Inferior parietal cortex (tissue), 1 donor: Measurements from ENCODE around the gene MPRIP.

ENCODE experiments used
- DNase-seq: peaks from one replicate; pipeline ENCODE4 v3.0.0-alpha.2; 2016; ENCODE audit errors: extremely low spot score

Gene MPRIP

DNA sequence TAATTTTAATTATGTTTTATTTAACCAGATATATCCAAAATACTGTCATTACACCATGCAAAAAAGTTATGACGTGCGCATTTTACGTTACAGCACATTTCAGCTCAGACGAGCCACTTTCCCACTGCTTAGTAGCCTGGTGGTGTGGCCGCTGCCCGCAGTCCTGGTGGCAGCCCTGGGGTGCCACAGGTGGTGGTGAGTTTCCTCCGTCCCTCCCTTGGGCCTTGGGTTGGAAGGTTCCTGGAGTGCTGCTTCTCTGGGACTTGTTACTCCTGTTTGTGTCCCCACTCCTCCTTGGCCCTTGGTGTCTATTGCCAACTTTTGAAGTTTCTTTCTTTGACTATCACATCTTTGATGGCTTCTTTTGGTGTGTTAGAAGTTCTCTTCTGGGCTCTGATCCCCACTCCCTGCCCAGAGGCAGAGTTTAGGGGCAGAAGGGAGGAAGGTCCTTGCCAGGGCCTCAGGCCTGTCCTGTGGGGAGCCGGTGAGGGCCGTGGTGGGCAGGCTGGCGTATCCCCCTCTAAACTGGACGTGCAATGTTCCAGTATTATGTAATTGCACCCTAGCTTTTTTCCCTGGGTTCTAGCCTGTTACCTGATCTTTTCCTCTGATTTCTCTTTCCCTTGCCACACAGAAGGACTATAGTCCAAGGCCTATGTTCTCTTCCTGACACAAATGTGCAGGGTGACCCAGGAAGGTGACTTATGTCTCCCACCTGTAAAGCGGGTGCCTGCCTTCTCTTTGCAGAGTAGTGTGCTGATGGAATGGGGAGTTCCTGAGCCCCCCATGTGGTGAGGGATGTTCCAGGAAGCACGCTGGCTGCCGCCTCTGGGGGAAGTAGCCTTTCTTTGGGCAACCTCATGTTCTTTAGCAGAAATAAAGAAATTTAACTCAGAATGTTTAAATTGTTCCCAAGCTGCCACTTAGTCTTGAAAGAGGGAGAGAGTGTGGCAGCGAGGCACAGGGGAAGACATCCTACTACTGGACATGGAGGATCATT is 8.4 kb downstream of the MPRIP start:
- DNase-seq, result no peak

DNA sequence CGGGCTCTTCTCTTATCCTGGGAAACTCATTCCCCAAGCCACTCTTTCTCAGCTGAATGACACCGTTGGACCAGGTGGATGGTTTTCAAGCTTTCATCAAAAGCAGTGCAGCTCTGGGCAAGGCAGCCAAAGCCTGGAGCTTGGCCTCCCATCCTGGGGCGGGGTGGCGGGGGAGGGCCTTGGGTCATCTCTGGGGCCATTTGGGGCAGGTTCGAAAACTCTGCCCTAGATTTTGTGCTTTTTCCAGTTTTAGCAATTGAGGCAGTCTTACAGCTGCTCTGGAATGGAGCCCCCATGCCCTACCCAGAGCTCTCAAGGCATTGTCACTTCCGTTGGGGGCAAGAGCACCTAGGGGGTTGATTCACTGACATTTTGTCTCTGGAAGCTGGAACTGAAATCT is 9.1 kb downstream of the MPRIP start:
- DNase-seq, result no peak

DNA sequence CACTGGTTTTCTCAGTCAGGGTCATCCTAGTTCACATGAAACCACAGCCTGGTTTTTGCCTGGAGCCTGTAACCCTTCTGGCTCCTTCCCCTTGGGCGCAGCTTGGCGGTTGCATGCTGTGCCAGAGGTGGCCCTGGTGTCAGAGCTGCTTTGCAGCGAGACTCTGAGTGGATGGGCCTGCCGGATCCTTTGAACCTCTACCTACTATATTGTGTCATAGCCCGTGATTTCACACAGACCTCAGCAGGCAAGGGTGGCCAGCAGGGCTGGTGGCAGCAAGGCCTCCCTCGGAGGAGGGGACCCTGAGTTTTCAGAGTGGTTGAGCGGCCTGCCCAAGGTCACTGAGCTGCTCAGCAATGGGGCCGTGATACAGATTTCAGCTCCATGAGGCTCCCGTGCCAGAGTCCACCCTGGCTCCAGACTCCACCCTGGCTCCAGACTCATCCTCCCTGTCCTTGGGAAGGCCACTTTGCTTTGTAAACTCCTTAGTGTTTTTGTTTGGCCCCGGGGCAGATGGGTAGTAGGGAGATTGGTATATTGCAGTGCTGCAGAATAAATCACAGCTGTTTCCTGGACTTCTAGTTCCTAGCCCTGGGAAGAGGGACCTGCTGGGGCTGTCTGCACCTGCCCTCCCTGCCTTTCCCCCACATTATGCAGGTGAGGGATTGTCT is 9.7 kb downstream of the MPRIP start:
- DNase-seq, result no peak

DNA sequence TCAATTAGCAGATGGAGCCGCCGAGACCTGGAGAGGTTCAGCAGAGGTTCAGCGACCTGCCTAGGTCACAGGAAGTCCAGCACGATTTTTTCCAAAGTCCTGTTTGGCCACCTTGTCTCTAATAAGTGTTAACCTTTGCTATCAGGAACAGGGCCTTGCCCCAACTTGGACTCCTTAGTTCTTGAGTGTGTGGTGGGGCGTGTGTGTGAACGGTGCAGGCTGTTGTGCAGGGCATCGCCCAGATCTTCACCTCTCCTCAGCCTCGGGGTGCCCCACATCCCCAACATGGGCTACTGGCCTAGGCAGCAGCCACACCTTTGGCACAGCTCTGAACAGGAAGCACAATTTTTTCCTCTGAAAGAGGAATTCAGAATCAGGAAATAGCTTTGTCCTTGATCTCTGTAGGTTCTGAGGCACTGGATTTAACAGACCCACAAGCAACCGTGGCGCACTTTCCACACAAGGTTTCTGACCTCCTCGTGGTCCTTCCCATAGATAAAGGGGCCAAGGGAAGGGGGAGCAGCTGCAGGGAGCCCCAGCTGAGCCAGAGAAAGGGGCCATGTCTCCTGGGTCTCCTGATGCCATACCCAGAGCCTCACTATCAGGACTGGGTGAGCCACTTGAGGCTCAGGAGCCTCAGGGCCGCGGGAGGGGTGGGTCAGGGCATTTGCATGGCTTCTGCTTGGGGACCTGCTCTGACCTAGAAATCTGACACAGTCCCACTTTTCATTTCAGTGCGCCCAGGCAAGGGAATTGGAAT is 10.4 kb downstream of the MPRIP start:
- DNase-seq, result no peak

DNA sequence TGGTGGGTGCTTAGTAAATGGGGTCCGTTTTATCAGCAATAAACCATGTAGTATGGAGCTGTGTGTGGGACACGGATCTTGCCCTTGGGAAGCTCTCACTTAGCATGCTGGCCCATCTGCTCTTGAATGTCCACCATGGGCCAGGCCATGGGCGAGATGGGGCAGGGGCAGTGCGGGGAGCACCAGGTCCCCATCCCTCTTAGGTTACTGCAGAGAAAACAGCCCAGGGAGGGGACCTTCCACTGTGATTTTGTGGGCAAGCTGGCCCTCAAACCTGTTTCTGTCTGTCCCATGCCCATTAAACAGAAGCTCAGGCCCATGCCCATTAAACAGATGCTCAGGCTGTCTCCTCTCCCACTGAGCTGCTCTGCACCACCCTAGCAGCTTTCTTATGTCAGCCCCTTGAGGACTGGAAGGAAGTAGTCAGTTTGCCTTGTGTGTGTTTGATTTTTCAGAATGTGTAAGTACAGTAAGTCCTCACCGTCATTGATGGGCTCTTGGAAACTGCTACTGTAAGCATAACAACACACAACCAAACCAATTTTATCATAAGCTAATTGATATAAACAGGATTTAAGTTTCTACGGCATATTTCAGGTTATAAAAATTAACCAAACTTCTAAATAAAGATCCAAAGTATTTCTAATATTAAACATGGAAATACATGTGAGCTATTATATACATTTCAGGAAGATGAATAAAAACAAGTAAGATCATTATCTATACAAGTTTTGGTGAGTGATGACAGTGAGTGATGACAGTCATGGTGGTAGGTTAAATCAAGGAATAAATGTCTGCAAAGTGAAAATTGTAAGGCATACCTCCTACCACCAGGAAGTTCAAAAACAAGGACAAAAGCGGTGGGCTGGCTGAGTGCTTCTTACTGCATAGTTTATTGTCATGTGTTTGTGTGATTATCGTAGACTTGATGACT is 11.5 kb downstream of the MPRIP start:
- no peak for DNase-seq

DNA sequence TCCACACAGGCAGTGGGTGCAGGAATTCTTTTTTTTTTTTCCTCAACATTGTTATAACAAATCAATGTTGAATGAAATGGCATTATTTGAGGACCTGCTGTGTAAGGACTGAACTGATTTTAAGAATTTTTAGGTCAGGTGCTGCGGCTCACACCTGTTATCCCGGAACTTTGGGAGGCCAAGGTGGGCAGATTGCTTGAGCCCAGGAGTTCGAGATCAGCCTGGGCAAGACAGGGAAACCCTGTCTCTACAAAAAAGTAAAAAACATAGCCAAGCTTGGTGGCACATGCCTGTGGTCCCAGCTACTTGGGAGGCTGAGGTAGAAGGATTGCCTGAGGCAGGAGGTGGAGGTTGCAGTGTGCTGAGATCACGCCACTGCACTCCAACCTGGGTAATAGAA is 12.4 kb downstream of the MPRIP start:
- no peak for DNase-seq

DNA sequence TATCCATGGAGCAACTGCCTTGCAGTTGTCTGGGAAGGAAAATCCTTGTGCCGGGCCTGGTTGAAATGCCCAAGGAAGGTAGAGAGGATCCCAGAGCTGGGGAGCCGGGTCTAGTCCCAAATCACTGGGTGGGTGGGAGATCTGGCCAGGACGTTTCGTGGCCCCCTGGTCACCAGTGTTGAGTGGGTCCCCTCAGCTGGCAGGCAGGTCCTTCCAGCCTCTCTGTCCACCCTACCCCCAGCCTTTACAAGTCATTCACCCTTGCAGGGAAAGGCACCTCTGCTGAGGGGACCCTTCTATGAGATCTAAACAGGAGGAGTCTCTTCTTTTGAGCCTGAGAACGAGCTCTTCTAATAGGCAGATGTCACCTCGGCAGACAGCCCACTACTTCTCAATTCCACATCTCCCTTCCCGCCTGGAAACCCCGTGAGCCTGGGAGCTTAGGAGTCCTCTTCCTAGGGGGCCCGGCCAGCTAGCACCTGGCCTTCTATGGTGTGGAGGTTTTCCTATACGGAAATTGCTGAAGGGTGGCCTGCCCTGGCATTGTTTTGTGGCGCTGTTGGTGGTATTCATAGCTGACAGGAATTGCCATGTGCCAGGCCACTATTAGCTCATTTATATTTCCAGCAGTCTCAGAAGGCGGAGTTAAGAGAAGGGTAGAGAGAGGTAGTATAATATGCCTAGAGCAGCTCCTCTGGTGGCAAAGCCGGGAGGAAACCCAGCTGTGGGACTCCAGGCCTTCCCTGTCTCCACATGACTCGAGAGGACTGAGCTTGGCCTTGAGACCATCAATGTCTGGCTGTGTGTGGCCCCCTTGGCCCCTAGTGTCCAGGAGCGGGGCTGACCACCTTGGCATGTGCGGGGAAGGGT is 13.3 kb downstream of the MPRIP start:
- DNase-seq, result no peak

DNA sequence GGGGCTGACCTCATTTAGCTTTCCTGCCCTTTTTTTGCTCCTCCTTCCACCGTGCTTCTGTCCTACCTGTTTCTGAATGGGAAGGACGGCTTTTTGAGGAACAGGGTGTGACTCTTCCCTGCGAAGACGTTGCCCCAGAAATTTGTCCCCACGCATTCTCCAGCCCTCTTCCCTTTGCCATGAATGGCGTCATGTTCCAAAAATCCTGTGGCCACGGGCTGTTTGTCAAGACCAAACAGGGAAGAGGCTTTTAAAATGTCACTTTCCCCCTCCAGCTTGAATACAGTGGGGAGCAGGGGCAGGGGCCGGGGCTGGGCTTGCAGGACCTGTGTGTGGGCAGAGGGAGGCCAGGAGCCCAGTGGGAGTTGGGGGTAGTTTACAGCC is 13.9 kb downstream of the MPRIP start:
- DNase-seq, result no peak

DNA sequence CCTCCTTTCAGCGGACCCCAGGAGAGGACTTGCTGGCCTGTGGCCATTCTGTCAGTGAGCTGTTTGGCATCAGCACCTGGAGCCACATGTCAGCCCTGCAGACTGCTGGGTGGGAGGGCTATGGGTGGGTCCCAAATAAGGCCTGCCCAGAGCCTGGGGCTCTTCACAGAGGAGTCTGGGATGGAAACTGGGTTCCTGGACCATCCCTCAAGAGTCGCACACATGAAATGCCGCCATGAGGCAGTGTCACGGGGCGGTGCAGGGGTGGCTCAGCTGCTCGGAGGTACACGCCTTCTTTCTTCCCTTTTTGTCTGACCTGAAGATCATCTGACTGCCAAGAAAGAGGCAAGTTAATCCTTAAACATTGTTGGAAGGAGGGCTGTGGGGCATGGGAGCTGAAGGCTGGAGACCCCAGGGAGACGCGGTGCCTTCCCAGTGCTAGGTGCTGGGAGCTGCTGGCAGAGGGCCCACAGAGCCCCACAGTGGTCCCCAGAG is 14.8 kb downstream of the MPRIP start:
- DNase-seq, result no peak

DNA sequence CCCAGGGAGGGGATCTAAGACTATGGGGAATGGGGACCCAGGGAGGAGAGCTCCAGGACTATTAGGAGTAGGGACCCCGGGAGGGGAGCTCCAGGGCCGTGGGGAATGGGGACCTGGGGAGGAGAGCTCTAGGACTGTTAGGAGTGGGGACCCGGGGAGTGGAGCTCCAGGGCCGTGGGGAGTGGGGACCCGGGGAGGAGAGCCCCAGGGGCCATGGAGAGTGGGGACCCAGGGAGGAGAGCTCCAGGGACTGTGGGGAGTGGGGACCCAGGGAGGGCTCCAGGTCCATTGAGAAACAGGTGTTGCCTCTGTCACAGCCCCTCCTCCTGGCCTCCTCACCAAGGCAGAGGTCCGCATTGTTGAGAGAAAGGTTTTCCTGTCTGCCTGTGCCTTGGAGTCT is 16.0 kb downstream of the MPRIP start:
- no peak for DNase-seq

DNA sequence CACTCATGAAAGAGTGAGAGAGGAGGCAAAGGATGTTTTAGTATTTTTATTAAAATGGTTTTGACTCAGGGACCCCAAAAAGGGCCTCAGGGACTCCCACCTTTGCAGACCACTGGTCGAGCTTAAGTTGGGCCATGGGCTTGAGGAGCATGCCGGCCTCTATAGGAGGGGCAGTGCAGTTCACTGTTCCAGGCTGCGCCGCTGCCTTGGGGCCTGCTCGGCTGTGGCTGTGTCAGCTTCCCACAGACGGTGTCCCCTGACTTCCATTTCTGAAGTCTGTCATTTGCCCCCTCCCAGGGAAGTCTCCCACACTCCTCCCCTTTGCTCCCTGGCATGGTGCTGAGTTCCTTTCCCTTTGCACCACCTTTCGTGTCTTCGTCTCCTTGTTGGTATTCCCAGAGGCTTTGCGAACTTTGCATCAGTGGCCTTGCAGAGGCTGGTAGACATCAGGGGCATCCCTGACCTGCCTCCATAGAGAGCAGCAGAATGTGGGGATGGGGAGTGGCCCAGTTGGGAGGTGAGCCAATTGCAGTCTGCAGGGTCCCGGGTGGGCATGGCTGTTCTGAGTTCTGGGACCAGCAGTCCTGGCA is 17.1 kb downstream of the MPRIP start:
- DNase-seq, result no peak

DNA sequence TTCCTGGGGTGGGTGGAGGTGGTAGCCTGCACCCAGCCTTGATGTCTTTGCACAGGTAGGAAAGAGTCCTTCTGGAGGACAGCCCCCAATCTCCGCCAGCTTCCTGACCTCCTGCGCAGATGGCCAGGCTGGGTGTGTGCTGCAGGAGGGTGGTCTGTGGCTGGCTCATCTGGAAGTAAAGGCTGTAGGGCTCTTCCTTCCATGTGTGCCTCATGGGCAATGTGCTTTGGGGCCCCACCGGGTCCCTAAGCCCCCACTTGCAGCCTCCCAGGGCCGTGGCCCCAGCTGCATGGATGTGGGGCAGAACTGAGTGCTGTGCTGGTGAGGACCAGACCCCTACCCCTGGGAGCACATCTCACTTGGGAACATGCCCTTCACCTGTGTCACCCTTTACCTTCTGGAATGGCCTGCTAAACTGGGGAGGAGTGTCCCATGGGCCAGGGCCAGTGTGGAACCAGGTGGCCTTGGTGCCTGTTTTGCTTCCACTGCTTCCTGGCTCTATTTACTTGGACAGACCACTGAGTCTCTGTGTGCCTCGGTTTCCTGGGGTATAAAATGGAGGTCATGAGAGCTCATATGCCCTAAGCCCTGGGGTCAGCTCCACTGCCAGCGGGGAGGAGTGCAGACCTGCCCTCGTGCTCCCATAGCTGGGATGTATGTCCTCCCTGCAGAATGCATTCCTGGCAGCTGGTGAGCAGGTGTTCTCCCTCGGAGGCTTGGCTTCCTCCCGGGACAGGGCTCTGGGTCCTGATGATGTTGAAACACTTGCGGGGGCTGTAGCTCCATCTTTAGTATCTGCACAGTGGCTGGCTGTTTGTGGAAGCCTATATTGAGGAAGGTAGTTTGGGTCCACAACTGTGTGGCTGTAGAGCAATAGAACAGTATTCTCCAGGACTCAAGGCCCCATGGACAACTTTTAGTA is 18.0 kb downstream of the MPRIP start:
- DNase-seq, result no peak

DNA sequence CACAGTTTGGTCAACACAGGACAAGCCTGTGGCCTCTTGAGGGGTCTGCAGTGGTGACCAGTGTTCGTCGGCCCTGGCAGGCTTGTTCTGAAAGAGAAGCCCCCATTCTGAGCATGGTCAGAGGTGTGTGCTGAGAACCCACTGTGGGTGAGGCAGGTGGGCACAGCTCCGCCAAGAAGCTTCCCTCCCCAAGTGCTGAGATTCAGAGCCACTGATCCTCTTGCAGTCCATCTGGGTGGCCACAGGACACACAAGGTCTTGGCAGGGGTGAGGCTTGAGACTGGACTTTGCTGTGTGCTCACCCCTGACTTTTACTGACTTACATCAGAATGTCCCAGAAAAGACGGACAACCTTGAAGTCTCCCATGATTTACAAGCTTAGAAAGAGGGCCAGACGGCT is 18.7 kb downstream of the MPRIP start:
- no peak for DNase-seq

DNA sequence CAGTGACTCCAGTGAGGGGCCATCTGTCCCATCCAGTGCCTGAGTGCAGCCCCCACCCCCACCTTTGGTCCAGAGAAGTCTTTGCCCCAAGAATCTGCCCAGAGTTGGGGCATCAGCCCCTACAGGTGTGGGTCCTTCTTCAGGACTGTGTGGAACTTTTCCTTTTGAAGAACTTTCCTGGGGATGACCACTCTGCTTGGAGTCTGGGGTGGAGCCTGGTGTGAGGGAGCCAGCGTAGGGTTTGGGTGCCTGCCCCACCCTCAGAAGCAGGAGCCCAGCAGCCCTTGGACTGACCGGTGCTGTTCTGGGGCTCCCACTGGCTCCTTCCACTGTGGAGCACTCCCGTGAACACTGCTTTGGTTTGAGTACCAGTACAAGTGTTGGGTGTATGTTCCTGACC is 19.3 kb downstream of the MPRIP start:
- DNase-seq, result no peak

DNA sequence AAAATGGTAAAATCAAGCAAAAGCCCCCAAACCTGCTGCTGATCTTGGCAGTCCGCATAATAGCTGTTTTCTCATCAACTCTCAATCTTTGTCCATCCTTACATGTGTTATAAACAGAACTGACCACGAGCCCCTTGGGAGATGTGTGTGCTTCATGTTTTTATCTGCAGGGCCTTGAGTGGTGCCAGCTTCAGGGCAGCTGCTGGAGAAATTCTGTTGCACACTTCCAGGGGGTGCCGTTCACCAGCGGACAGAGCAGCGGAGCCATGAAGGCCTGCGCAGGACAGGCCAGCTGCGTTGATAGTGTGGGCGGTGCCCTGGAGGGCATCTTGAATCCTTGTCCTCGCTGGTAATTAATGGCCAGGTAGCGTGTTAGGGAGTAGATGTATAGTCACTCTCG is 20.1 kb downstream of the MPRIP start:
- no peak for DNase-seq

DNA sequence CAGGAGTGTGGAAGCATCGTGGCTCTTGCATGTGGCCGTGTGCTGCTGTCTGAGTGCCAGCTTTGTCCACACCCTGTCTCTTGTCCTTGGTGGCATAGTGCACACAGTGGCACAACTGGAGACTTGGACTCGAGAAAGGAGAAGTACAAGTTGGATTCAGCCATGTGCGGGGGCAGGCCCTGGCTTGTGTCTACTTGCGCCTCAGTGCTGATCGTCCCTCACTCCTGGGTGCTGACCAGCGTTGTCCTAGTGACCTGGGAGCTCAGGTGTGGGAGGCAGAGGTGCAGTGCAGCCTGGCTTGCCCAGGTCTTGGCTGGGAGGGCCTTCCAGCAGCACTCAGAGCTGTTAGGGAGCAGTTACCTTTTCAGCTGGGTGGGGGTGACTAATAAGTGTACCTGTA is 20.6 kb downstream of the MPRIP start:
- DNase-seq, result no peak

DNA sequence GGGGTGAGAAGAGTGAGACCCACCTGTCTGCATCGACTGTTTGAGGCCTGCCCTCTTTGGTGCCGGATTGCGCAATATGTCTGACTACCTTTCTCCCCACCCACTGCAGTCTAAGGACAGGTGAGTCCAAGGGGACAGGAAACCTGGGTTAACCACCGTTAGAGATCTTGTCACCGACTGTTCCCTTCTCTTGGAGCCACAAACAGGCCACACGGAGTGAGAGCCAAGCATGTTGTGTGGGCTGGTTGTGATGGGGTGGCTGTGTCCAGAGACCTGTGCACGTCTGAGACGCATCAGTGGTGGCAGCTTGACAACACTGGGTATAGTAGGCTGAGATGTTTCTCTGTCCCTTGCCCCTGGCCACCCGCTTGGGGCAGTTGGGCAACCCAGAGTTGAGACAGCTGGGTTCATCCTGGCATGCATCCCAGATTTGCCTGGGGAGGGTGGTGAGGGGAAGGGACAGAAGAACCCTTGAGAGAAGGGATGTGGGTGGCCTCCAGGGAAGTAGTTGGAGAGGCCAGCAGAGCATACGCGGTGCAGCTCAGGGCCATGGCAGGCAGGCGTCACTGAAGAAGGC is 21.4 kb downstream of the MPRIP start:
- DNase-seq, result peak; percentile 92

DNA sequence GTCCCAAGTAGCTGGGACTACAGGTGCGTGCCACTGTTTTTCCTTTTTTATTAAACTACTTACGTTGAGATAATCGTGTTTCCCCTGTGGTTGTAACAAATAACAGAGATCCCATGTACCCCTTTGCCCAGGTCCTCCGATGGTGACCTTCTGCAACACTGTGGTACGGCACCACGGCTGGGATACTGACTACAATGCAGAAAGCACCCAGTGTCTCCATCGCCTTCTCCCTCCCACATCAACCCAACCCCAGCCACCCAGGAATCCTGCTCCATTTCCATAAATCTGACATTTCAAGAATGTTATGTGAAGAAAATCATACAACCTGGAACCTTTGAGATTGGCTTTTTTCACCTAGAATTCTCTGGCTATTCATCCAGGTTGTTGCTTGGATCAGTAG is 22.1 kb downstream of the MPRIP start:
- no peak for DNase-seq
